Inflammatory macrophage (primary cell): Measurements from ENCODE around the gene SLC25A24.
"Not testable (repeated sequence)": the region's sequence is repeated elsewhere in the genome, so short reads cannot be mapped to it uniquely, and the experiment has no call there.

Source experiments
- DNase-seq, 2 donors: peaks; one replicate each; pipeline ENCODE4 v3.0.0-alpha.2; 2020 to 2022
- total RNA-seq, 18 experiments: gene quantifications; one replicate each; lab custom pipeline; 2026; ENCODE audit warnings: mixed read lengths in 6 of 18, inconsistent platforms in 2 of 18; lab: John Stamatoyannopoulos, UW

The SLC25A24 gene
- total RNA-seq = 121 to 221 (median 176) reads per million in 18 experiments

DNA sequence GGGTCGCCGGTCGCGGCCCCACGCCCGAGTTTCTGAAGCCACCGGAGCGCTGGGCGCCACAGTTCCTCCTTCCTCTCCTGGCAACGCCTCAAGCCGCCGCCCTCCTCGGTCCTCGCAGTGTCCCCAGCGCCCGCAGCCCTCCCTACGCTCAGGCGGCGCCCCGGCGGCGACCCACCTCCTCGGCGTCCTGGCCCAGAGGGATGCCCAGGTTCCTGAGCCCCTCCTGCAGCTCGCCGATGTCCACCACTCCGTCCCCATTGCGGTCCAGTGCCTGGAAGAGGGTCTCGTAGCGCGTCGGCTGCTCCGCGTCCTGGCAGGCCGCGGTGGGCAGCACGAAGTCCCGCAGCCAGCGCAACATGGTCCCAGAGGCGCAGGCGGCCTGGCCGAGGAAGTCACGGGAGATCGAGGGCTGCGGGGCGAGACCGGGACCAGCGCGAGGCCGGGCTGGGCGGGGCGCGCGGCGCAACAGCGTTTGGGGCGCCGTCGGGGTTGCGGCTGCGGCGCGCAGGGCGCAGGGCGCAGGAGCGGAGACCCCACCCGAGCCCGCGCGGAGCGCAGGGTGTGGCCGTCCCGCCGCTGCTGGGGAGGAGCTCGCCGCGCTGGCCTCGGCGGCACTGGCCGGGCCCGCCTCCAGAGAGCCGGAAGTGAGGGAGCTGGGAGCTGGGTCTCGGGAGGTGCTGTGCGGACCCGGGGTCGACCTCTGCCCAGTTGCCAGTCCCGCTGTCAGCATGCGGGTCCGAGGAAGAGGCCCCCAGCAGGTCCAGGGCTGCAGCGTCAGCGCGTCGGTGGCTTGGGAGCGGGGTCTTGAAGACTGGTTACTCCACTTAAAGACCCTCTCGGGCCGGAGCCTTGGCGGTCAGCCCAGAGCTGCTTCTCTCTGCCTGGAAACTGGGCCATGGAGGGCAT lies at the start of gene SLC25A24:
TSS of gene SLC25A24 (minus strand) at position 563 of the 906 bp plus-strand sequence. CDS start at position 358, 205 bp downstream.
- peak; percentile 86 to 91 for DNase-seq

DNA sequence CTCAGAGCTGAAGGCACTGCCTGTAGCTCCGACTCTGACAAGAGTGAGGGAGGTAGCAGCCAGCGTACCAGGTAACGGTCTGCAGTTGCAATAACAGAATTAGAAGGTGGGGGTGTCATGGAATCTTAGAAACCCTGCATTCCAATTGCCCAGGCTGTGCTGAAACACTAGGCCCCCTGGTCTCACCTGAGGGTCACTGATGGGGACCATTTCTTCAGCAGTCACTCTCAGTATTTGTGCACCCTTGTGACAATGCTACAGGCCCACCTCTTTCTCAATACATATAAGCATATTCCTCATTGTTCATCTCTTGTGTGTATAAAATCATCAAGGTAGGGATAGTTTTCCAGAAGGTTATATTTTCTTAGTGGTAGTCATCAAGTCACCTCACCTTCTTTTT lies 43.8 kb upstream of the SLC25A24 start, which contains the start of gene NBPF4:
TSS of gene NBPF4 (minus strand) at position 101 of the 400 bp plus-strand sequence. CDS start 315 bp downstream, outside the sequence.
- DNase-seq = not testable (repeated sequence)

DNA sequence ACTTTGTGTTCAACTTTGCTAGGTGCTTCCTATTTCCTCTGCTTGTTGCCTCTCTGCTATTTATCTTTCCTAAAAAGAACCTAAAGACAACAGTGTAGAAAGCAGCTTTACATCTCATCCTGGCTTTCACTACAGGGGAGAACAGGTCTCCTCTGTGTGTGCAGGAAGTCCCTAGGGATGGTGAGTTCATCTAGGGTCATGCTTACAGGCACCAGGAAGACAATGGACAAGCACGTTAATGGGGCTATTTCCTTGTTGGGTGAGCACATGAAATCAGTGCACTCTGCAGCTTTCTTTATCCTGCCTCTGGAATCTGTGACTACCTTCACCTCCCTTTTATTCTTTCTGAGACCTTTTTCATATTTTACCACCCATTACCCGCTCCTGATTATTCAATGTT lies 39.3 kb upstream of the SLC25A24 start:
- DNase-seq = not testable (repeated sequence)

DNA sequence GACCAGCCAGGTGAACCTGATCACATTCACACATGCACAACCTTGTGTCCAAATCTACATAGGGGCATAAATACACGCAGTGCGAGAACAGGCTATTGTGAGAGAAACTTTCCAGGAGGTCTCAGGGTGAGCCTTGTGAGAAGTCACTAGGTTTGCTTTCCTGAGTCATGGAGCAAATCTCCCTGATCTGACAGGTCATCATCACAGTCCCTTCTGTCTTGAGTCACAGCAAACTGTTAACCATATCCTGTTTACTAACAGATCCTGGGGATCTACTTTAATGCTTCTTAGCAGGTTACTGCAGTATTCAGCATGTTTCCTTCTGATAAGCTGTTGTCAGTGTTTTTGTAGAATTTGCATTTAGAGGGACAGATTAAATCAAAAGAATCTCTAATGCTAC lies 35.2 kb upstream of the SLC25A24 start:
- DNase-seq = not testable (repeated sequence)

DNA sequence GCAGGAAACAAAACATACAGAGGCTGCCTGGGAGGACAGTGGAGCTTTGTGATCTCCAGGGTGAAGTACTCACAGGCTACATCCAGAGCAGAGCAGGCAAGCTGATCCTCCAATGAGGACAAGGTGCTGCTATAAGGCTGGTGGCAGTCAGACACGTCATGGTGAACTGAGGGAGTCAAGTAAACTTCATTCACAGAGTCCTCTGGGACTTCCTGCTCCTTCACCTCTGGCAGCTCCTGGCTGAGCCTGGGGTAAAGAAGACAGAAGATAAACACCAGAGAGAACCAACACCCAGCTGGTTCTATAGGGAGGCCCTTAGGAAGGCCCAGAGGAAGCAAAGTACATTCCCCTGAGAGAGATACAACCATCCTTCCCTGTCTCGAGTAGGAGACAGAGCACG lies 32.0 kb upstream of the SLC25A24 start:
- DNase-seq = not testable (repeated sequence)

DNA sequence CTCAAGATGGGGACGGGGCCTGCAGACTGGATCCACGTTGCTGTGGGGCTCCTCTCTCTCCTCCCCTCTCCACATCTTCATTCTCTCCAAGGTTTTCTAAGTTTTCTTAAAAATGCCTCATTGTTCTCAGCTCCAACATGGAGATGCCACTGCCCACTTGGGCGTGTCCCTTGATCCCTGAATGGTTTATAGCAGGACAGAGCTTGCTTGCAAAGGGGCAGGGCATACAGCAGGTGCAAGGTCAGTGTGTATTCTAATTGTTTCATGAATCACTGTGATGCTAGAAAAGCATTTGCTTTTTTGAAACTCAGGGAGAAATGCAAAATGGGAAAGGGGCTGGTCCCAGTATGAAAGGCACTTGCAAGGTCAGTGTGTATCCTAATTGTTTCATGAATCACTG lies 29.8 kb upstream of the SLC25A24 start:
- not testable (repeated sequence) for DNase-seq

DNA sequence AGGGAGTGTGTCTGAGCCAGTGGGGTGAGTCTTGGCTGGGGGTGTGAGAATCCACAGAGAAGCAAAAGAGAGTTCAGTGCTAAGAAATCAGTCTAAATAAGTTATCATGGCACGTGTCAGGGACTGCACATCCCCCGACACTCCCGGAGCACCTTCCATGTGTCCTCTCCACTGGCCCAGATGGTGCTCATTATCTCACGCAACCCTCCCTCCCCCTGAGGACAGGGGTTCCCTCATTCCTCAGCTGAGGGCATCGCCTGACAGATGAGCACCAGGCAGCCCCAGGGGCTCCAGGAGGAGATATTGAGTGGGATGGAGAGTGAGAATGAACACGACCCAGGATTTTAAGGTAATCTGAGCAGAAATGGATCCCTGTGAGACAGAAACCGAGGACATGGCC lies 27.6 kb upstream of the SLC25A24 start:
- not testable (repeated sequence) for DNase-seq

DNA sequence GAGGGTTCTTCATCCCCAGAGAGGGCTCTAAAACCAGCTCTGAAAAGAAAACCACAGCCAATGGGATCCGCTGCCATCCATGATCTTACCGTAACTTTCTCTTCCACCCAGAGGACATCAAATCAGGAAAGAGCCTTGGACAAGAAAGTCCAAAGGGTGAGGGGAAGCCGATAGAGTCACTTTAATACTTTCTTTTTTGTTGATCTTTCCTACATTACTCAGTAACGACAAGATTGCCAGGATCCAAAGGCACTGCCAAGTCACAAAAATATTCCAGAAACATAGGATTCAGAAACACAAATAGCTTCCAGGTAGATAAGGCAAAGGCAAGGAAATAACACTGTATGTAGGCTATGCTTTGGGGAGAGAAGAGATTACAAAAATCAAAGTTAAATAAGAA lies 26.7 kb upstream of the SLC25A24 start:
- not testable (repeated sequence) for DNase-seq

DNA sequence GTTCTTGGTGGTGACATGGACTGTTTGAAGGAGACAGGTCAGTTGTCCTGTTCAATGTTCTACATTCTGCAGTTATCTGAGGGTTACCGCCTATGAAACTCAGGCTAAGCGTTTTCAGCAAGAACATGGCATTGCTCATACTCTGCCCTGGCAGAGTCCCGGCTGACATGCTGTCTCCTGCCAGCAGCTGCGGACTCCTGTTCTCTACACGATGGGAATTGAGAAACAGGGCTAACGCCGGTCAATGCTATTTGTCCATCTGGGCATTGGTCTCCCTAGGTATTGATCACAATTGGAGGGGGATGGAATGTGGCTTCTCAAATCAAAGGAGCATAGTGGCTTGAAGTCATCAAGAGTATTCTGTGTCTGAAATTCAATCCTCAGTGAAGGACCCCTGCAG lies 23.1 kb upstream of the SLC25A24 start:
- DNase-seq = not testable (repeated sequence)

DNA sequence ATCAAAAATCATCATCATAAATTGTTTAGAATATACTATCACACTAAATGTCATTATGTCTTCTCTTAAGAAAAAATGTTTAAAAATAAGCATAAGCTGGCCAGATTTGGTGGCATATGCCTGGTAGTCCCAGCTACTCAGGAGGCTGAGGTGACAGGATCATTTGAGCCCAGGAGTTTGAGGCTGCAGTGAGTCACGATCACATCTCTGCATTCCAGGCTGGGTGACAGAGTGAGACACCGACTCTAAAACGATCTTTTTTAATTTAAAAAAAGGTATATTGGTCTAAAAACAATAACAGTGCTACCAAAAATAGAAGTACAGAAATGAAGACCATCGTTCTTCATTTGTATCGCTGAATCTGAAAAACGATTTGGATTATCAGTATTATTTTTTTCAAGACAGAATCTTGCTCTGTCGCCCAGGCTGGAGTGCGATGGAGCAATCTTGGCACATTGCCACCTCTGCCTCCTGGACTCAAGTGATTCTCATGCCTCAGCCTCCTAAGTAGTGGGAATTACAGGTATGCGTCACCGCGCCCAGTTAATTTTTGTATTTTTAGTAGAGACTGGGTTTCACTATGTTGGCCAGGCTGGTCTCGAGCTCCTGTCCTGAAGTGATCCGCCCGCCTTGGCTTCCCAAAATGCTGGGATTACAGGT lies 17.5 kb upstream of the SLC25A24 start:
- DNase-seq = not testable (repeated sequence)

DNA sequence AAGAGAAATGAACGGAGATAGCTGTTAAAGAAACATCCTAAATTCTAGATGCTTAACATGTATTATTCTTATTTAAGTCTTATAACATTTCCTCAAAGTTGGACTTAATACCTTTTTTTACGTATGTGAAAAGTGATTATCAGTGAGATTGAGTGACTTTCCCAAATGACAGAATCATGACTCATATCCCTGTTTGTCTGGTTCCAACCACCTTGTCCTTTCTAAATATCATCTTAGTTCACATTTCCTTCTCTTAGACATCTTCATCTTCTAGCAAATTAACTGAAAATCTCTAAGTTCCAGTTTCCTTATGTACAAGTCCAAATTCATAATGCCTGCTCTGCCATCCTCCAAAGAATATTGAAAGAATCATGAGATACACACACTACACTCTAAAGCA lies 16.9 kb upstream of the SLC25A24 start:
- DNase-seq = not testable (repeated sequence)

DNA sequence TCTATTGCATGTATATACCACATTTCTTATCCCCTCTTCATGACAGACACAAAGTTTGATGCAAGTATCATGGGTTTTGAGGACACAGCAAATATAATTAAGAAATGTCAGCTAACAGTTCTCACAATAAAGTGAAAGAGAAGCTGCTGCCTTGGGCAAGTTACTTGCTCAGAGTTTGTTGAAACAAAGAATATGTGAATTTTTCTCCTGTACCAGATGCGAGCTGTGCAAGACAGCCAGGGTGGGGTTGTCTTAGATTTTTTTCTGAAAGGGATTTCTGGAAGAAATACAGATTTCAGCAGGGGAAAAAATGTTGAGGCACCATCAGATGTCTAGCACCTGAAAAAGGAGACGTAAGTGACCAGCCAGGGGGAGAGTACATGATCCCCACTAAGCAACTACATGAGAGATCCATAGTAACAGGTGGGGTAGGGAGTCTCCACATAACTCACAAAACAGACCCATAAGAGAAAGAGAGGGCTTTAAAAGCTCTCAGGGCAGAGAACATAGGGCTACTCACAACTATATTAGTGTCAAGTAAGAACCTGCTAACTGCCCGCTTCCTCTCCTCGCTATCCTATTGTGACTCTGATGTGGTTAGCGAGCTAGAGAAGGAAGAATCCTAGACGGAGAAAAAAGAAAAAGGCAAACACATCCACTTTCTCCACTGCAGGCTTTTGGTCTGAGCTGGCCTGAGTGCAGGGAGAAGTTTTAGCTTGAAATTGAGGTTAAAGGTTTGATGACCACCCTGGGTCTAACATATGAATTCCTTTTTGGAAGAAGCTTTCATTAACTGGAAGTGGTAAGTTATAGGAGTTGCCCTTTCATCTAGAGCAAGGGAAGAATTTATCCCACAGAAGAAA lies 16.1 kb upstream of the SLC25A24 start:
- not testable (repeated sequence) for DNase-seq

DNA sequence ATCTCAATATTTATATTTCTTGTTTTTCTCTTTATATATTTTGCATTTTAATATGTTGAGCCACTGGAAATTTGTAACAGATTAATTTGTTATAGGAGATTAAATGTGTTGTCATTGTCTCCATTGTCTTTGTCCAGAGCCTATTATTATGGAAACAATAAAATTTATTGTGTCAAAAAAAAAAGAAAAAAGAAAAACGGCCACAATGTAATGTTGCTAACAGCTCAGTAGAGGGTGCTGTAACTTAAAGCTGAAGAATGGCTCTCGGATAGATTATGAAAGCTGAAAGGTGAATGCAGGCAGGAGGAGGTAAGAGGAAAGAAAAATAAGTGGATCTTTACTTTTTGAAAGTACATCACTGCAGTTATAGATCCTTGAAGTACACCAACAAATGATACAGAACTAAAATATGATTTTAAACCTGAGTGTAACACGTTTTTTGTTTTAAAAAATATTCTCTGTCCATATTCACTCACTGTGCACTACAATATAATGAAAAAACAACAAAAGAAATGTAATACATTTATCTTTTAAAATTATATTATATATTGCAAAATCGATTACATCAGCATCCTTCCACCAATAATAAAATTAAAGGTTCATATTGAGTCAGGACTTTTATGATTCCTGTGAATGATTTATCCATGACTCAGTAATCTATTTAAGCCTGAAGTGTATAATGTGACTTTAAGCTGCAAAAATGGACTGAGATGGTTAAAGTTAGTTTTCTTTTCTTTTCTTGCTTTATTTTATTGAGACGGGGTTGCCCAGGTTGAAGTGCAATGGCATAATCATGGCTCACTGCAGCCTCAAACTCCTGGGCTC lies 14.7 kb upstream of the SLC25A24 start:
- peak; percentile 14 to 55 for DNase-seq

DNA sequence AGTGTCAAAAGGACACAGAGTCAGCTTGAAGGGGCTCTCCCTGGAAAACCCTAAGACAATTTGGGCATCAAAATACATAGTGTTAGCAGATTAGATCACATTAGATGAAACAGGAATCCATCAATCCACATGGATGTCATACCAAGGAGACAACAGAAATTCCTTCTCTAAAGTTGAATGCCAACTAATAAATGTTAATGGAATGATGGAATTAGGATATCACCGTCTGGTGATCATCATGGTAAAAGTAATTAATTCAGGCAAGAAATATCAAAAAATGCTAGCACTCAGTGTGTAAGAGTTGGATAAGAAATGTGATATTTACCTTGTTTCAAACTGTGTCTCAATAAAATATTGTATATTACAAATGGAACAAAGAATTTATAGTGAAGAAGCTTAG lies 10.9 kb upstream of the SLC25A24 start:
- DNase-seq = no peak

DNA sequence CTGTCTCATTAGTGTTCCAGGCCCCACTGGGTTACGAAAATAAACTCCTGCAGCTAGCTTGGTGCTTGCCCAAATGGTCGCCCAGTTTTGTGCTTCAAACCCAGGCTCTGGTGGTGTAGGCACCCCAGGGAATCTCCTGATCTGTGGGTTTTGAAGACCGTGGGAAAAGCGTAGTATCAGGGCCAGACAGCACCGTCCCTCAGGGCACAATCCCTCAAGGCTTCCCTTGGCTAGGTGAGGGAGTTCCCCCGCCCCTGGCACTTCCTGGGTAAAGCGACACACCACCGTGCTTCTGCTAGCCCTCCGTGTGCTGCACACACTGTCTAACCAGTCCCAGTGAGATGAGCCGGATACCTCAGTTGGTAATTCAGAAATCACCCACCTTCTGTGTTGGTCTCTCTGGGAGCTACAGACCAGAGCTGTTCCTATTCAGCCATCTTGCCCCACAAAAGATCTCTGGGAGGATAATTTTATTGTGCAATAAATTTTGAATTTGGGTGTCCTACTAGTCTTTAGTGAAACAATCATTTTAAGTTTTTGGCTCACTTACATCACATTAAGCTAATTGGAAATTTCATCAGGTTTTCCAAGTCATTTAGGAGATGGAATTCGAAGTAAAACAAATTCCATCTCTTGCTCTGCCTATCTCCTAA lies 9.4 kb upstream of the SLC25A24 start:
- no peak for DNase-seq

DNA sequence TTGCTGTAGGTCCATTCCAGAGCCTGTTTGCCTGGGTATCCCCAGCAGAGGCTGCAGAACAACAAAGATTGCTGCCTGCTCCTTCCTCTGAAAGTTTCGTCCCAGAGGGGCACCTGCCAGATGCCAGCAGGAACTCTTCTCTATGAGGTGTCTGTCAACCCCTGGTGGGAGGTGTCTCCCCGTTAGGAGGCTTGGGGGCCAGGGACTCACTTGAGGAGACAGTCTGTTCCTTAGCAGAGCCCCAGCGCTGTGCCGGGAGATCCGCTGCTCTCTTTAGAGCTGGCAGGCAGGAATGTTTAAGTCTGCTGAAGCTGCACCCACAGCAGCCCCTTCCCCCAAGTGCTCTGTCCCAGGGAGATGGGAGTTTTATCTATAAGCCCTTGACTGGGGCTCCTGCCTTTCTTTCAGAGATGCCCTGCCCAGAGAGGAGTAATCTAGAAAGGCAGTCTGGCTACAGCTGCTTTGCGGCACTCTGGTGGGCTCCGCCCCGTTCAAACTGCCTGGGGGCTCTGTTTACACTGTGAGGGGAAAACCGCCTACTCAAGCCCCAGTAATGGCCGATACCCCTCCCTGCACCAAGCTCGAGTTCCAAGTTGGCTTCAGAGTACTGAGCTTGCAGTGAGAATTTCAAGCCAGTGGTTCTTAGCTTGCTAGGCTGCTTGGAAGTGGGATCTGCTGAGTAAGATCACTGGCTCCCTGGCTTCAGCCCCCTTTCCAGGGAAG lies 8.7 kb upstream of the SLC25A24 start:
- DNase-seq = no peak

DNA sequence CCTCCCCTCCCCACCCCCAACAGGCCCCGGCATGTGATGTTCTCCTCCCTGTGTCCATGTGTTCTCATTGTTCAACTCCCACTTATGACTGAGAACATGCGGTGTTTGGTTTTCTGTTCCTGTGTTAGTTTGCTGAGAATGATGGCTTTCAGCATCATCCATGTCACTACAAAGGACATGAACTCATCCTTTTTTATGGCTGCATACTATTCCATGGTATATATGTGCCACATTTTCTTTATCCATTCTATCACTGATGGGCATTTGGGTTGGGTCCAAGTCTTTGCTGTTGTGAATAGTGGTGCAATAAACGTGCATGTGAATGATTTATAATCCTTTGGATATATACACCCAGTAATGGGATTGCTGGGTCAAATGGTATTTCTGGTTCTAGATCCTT lies 3.4 kb upstream of the SLC25A24 start:
- not testable (repeated sequence) for DNase-seq

DNA sequence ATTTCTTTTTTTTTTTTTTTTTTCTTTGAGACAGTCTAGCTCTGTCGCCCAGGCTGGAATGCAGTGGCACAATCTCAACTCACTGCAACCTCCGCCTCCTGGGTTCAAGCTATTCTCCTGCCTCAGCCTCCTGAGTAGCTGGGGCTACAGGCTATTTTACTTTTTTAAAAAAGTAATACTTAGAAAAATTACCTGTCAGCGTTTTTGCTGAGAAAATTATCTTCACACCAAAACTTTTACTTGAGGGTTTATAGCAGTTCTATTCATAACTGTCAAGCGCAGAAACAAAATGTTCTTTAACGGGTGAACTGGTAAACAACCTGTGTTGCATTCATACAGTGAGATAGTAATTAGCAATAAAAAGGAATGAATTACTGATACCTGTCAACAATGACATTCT lies 1.5 kb upstream of the SLC25A24 start:
- no peak for DNase-seq

DNA sequence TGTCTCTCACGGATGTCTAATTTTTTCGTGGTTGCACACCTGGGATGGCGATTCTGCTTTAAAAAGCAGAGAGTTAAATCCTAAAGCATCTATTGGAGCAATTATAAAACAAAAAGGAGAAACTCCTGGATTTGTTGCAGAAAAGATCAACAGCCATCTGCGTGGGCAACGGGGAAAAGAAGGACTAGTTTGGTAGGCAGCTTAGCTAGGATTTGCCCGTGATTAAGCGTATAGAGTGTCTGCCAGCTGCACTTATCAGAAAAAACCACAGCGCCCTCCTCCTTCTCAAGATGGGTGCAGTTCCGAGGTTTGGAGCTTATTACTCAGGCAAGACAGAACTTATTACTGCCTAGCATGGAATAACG lies 526 bp upstream of the SLC25A24 start:
- peak; percentile 44 to 61 for DNase-seq

DNA sequence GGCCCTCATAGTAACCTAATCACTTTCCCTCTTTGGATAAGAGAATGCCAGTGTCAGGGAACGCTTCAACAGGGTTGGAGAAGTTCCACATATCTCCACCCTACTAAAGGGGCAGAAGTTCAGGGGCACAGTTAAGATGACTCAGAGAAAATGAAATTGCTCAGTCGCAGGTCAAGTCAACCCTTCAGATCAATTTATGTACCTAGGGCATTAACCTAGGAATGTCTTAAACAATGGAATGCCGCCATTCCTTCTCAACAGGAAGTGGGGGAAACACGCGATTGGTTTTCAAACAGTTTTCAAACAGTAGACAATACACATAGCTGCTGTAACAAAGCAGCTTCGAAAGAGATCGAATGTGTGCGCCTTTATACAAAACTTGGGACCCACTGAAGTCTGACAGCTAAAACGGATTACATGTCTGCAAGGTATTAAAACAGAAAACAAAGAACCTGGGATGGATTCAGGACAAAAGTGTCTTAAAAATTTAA lies 897 bp downstream of the SLC25A24 start:
- DNase-seq = peak; percentile 34
